Measurements from ENCODE around the gene PASK.

The PASK gene

GRCh38 chr2:241074901-241075540, 74.3 kb downstream of the PASK start:
- DNase-seq: no peak

- DNase-seq: no peak
Measured at GRCh38 chr2:241074065-241074818, 75.0 kb downstream of the PASK start.

GRCh38 chr2:241073166-241074064, 75.9 kb downstream of the PASK start:
- no peak for DNase-seq

- no peak for DNase-seq
Measured at GRCh38 chr2:241072553-241073165, 76.6 kb downstream of the PASK start.

- DNase-seq: no peak
Measured at GRCh38 chr2:241072151-241072550, 77.1 kb downstream of the PASK start.

- DNase-seq: no peak
Measured at GRCh38 chr2:241071677-241072111, 77.6 kb downstream of the PASK start.

- DNase-seq: no peak
Measured at GRCh38 chr2:241070811-241071676, 78.2 kb downstream of the PASK start.

- DNase-seq: no peak
Measured at GRCh38 chr2:241070361-241070760, 78.9 kb downstream of the PASK start.

- DNase-seq: no peak
Measured at GRCh38 chr2:241069821-241070281, 79.4 kb downstream of the PASK start.

- DNase-seq: no peak
Measured at GRCh38 chr2:241068942-241069810, 80.1 kb downstream of the PASK start.

- no peak for DNase-seq
Measured at GRCh38 chr2:241068136-241068941, 80.9 kb downstream of the PASK start.

GRCh38 chr2:241067501-241068135, 81.7 kb downstream of the PASK start:
- DNase-seq: no peak

- DNase-seq: no peak
Measured at GRCh38 chr2:241066893-241067341, 82.4 kb downstream of the PASK start.

- no peak for DNase-seq
Measured at GRCh38 chr2:241066171-241066892, 82.9 kb downstream of the PASK start.

- DNase-seq: no peak
Measured at GRCh38 chr2:241065355-241065803, 83.9 kb downstream of the PASK start.

- DNase-seq: no peak
Measured at GRCh38 chr2:241064802-241065354, 84.4 kb downstream of the PASK start.

GRCh38 chr2:241064008-241064801, 85.1 kb downstream of the PASK start:
- no peak for DNase-seq
